Activated CD4-positive, CD25-positive, alpha-beta regulatory T cell treated with anti-CD3 and anti-CD28 coated beads, Interleukin-2, amount 50 U/mL, for 16 hours (primary cell): ENCODE results near the gene TASP1.
"Not testable (repeated sequence)": the region's sequence is repeated elsewhere in the genome, so short reads cannot be mapped to it uniquely, and the experiment has no call there.

ENCODE experiments used
- DNase-seq: peaks from one replicate; pipeline ENCODE4 v3.0.0-alpha.2; 2020; ENCODE audit warnings: low read depth, low spot score

Gene TASP1

GRCh38 chr20:13494019-13494418, 144.7 kb downstream of the TASP1 start:
- no peak for DNase-seq

DNA sequence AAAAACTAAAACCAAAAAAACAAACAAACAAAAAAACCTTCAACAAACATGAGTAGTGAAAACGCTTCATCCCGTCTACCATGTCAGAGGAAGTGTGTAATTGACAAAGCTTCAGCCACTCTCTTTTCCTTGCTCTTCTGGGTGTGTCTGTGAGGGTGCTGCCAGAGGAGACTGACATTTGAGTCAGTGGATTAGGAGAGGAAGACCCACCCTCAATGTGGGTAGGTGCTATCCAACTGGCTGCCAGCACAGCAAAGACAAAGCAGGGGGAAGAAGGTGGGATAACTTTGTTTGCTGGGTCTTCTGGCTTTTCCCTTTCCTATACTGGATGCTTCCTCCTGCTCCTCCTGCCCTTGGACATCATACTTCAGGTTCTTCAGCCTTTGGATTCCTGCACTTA, 145.6 kb downstream of the TASP1 start:
- no peak for DNase-seq

DNA sequence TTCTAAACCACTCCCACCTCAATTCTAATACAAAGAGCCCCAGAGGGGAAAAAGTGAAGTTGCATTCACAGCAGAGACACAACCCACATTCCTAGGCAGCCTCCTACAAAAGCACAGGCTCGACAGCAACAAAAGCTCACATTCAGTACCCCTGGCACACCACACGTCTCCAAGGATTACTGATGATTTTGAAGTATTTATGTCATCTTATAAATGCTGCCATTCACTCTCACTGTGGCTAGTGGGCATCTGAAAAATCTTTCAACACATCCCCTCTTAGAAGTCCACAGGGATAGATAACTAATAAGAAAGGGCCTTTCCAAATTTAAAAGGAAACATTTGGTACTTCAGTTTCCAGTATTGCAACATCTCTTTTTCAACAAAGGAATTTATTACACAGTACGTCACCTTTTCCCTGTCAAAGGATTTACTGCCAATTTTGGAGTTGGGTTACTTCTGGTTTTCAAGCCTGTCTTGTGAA, 146.7 kb downstream of the TASP1 start:
- no peak for DNase-seq

DNA sequence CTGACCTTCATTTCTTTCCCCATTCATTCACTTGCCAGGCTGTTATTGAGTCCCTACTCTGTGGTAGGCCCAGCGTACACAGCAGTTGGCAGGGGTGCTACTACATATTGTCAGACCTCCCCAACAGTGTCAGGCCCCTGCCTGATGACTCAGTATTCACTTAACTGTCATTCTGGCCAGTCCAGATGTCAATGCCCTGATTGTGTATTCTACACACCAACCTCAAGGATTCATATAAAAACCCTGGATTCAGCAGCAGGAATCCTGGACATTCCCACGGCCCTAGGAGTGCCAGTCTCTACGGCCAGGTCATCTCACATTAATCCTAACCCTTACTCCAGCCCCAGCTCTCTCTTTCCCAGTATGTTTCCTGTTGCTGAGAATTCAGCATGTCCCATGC, 151.5 kb downstream of the TASP1 start:
- no peak for DNase-seq

DNA sequence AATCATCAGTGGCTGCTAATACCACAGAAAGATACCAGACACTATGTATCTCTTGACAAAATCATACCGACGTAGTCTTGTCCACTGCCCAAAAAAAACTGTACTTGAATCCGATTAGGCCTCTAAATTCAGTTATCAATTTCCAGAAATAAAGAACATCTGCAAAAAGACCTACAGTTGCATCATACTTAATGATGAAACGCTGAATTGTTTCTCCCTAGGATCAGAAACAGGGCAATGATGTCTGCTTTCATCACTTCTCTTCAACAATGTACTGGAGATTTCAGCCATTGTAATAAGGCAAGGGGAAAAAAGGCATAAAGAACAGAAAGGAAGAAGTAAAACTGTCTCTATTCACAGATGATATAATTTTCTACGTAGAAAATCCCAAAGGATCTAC, 152.0 kb downstream of the TASP1 start:
- no peak for DNase-seq

GRCh38 chr20:13485576-13485975, 153.2 kb downstream of the TASP1 start:
- no peak for DNase-seq

GRCh38 chr20:13485019-13485418, 153.7 kb downstream of the TASP1 start:
- DNase-seq, result not testable (repeated sequence)

DNA sequence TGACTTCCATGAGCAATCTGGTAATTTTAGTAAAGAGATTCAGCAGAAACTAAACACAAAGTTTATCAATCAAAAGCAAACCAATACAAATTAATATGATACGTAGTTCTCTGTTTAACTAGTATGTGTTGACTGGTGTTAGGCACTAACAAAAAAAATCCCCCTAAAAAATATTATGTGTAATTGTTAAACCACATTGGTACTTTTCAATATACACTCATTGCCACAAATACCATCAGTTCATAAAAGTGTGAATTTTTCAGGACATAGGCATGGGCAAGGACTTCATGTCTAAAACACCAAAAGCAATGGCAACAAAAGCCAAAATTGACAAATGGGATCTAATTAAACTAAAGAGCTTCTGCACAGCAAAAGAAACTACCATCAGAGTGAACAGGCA, 155.3 kb downstream of the TASP1 start:
- DNase-seq, result not testable (repeated sequence)

DNA sequence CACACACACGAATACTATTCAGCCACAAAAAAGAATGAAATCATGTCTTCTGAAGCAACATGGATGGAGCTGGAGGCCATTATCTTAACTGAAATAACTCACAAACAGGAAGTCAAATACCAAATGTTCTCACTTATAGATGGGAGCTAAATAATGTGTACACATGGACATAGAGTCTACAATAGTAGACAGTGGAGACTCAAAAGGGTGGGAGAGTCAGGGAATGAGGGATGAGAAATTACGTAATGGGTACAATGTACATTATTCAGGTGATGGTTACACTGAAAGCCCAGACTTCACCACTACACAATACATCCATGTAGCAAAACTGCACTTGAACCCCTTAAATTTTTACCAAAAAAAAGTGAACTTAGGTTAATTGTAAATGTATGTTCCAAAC, 160.4 kb downstream of the TASP1 start:
- no peak for DNase-seq

GRCh38 chr20:13474467-13474866, 164.3 kb downstream of the TASP1 start:
- no peak for DNase-seq

DNA sequence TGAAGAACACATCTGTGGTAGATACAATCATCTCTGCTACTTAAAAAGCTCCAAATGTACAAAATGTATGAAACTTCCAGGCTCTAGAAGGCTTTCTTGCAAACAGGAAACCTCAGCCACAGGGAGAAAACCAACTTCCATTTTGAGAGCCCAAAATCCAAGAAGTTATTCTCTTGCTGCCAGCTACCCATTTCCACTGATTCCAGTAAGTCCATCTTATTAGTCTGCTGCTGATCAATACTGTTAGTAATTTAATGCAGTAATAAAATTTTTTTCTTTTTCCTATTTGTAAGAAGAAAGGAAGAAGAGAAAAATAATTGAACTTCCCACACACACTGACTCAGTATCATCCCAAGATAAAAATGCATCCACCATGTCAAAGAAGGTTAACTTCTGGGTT, 169.5 kb downstream of the TASP1 start:
- no peak for DNase-seq

DNA sequence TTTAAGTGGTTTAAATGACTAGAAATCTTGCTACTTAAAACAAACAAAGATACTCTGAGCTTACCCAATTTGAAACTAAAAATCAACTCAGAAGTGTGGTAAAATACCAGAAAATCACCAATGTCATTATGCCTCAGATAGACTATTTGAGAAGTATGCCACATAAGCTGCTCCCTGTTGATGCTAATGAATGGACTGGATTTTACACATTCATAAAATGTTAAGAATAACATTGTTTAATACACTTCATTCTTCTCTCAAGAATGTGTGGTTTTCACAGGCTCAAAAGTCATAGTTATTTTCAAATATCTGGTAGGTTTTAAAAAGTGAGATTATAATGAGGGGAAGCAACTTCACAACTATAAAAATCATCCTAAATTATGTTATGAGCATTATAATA, 170.6 kb downstream of the TASP1 start:
- DNase-seq, result no peak

DNA sequence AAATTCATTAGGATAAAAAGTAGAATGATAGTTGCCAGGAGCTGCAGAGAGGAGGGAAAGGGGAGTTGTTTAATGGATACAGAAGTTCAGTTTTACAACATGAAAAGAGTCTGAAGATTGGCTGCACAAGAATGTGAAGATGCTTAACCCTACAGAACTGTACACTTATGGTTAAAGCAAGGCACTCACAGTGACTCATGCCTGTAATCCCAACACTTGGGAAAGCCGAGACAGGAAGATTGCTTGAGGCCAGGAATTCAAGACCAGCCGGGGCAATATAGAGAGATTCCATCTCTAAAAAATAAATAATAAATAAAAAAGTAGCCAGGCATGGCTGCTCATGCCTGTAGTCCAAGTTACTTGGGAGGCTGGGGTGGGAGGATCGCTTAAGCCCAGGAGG, 174.0 kb downstream of the TASP1 start:
- no peak for DNase-seq

GRCh38 chr20:13461849-13462458, 176.8 kb downstream of the TASP1 start:
- DNase-seq, result no peak

DNA sequence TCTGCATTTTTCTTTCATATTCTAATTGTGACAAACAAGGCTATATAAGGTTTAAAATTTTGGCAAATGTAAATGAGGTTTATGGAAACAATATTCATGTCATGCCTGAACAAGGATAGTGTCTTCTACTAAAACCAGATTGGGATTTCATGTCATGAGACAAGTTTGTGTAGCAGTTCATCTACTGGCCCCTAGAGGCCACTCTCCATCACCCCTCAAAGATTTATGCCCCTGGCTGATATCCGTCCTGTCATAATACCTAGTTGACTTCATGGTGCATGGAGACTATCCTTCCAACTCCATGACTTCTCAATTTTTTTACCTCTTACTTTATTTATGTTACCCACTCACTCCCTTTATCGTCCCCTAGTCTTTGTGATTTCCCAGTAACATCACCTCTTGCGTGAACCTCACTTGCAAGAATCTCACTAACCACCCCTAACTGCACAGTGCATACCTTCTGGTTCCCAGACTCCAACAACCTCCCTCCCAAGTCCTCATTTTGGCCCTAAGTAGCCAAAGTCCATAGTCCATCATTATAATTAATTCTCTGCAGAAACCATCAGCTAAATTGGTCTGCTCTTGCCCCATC, 179.8 kb downstream of the TASP1 start:
- no peak for DNase-seq

DNA sequence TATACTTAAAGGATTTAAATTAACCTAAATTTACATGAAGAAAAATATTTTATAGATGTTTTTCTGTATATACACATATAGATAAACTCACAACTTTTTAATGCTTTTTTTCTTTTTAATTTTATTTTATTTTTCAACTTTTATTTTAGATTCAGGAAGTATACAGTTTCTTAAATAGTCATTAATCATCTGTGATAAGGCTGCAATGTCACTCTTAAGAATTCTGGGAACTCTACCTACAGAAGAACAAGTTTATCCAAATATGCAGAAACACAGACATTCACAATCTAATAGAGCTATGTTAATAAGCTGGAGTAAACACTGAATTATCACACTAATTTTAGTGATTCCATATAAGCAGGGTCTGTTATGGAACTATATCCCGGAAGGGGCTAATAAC, 181.2 kb downstream of the TASP1 start:
- no peak for DNase-seq

- DNase-seq, result no peak
Measured at GRCh38 chr20:13455713-13456112, 183.0 kb downstream of the TASP1 start.

DNA sequence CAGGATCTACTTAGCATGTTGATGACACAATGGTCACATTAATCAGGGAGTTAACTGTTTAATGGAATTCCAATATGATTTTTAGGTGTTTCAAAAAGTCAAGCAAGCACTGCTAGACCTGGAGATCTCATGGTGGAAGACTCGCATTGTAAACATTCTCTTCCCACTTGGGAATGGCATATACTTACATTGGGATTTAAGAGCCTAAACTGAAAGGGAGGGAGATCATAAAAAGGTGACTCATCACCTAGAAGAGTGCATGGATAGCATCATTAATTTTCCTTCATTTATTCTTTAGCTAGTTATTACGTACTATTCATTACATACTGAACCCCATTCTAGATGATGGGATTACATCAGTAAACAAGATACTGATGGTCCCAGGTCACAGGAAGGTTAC, 185.4 kb downstream of the TASP1 start:
- no peak for DNase-seq

DNA sequence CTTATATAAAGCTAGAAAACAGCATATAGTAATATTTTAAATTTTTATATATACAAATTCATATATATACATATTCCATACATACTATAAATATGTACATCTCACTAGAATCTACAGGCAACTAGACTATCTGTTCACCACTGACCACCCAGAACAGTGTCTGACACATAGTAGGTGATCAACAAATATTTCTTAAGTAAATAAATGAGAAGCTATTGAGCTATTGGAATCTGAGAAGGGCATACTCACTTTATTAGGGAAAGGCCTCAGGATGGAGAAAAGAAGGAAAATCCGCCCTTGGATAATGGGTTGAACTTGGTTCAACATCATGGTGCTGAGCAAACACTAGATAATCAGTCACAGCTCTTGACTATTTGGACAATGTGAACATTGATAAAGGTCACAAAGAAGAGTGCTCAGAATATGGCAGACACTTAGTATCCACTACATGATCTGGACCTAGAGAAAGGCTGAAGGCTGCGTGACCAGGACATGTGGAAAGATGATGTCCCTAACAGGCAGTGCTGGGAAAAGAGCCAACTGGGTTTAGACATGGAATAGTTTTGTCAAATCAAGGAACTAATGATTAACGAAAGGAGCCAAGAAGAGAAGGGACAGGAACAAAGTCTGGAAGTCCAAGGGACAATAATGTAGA, 186.1 kb downstream of the TASP1 start:
- no peak for DNase-seq

GRCh38 chr20:13449868-13450434, 188.8 kb downstream of the TASP1 start:
- DNase-seq, result no peak

DNA sequence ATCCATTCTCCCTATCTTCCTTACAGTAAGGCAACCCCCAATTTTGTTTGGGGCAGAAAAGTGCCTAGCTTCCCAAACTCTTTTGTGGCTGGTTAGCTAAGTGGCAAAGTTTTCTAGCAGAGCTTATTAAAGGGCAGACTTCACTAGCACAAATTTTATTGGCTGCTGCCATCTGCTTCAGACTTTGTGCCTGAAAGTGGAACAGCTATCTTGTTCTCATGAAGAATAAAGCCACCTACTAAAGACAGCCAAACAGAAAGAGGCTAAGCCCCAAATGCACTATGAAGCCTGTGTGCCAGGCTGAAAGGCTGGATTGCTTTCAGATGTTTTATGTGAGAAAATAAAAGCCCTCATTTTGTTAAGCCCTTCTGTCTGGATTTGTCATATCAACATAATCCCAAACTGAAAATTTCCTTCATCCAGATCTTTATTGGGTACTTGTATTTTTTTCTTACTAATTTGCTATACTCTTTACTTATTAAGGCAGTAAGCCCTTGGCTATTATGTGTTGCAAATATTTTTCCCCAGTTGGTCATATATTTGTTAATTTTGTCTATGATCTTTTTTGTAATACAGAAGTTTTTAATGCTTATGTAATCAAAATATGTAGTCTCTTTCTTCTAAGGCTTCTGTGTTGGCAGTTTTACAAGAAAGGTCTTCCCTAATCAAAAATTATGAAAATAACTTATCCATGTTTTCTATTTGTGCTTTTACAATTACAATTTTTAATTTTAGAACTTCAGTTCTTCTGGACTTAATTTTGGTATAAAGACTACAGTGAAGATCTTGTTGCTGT, 191.1 kb downstream of the TASP1 start:
- no peak for DNase-seq

DNA sequence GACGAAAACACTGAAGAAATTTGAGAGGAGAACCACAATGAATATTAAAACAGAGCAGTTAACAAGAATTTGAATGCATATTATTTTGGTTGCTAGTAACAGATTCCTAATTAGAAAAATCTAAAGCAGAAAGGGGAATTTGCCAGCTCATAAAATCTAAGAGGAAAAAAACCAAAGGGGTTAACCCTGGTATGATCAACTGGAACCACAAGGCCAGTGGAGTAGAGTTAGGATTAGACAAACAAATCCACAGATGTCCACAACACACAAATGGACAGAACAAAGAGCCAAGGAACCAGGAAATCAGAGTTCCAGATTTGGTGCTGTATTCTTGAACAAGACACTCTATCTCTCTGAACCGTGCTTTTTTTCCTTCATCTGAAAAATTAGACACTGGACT, 195.0 kb downstream of the TASP1 start:
- DNase-seq, result no peak
